K562 (cell line): ENCODE results near the gene NUP153. TPM values are rescaled to one million over a fixed set of nuclear protein-coding genes. Genes with fewer than 3 reads are reported as not detected.

Source experiments
- ADNP ChIP-seq: fragments of 200-800 bp; sonication (Bioruptor generic); IDR thresholded peaks from 2 replicates; pipeline ENCODE4 v1.6.1; 2016; ENCODE audit warnings: missing genetic modification characterization, missing compliant biosample characterization
- ATF7 ChIP-seq: fragments of 450-650 bp; IDR thresholded peaks from 2 replicates; pipeline ENCODE4 v1.7.1; 2014; ENCODE audit warnings: mild to moderate bottlenecking, moderate library complexity
- CBX8 ChIP-seq: fragments of 200-600 bp; sonication (generic); IDR thresholded peaks from 2 replicates; pipeline ENCODE4 v1.6.1; 2012; ENCODE audit warnings: borderline replicate concordance, mixed run types, low read depth, mild to moderate bottlenecking, moderate library complexity, mixed read lengths, low read length, control low read depth, inconsistent platforms; ENCODE audit not compliant: poor library complexity, severe bottlenecking; ENCODE audit errors: extremely low read depth
- DNMT1 ChIP-seq: fragments of 450-650 bp; IDR thresholded peaks from 2 replicates; pipeline ENCODE4 v1.6.1; 2016; ENCODE audit warnings: antibody characterized with exemption, mild to moderate bottlenecking
- EZH2 ChIP-seq: IDR thresholded peaks from 2 replicates; pipeline ENCODE4 v1.6.1; 2012; ENCODE audit warnings: low read depth, mild to moderate bottlenecking, inconsistent platforms, low read length, borderline replicate concordance
- GATA2 ChIP-seq: sonication (generic); formaldehyde crosslinking; IDR thresholded peaks from 2 replicates; pipeline ENCODE4 v1.4.0; 2020; ENCODE audit warnings: mild to moderate bottlenecking, missing genetic modification reagents
- KLF1 ChIP-seq: fragments of 450-650 bp; IDR thresholded peaks from 2 replicates; pipeline ENCODE4 v1.6.1; 2016; ENCODE audit warnings: missing genetic modification characterization, missing compliant biosample characterization
- MCM3 ChIP-seq: fragments of 450-650 bp; IDR thresholded peaks from 2 replicates; pipeline ENCODE4 v1.6.1; 2016
- NFE2 ChIP-seq: IDR thresholded peaks from 2 replicates; pipeline ENCODE4 v1.6.1; 2014; ENCODE audit warnings: antibody characterized with exemption, low read depth
- NR4A1 ChIP-seq, 2 experiments: fragments of 250-450 bp in 1 of 2; fragments of 450-650 bp in 1 of 2; sonication (Bioruptor Pico) in 1 of 2; IDR thresholded peaks; 2 replicates each; pipeline versions ENCODE4 v1.4.0 to v1.6.1; 2016 to 2020; ENCODE audit warnings: mild to moderate bottlenecking in 2 of 2, missing compliant biosample characterization in 1 of 2, missing genetic modification characterization in 1 of 2, moderate library complexity in 1 of 2
- SFPQ ChIP-seq: fragments of 200-400 bp; formaldehyde crosslinking; IDR thresholded peaks from 2 replicates; pipeline ENCODE4 v1.6.1; 2017; ENCODE audit warnings: mild to moderate bottlenecking, low read depth, low read length, moderate library complexity
- SP1 ChIP-seq: sonication (generic); formaldehyde crosslinking; IDR thresholded peaks from 2 replicates; pipeline ENCODE4 v1.8.1; 2022; ENCODE audit warnings: mild to moderate bottlenecking, missing genetic modification reagents
- STAT5B ChIP-seq: fragments of 250-450 bp; sonication (Bioruptor Pico); IDR thresholded peaks from 2 replicates; pipeline ENCODE4 v1.8.0; 2021; ENCODE audit warnings: mild to moderate bottlenecking, inconsistent platforms
- TFAP4 ChIP-seq: sonication (generic); formaldehyde crosslinking; IDR thresholded peaks from 2 replicates; pipeline ENCODE4 v1.8.0; 2022; ENCODE audit warnings: missing genetic modification reagents, mild to moderate bottlenecking, moderate library complexity, borderline replicate concordance
- THAP12 ChIP-seq: fragments of 250-450 bp; sonication (Bioruptor Pico); IDR thresholded peaks from 2 replicates; pipeline ENCODE4 v1.9.0; 2021; ENCODE audit warnings: mild to moderate bottlenecking, inconsistent platforms
- THAP7 ChIP-seq: fragments of 250-450 bp; sonication (Bioruptor Pico); IDR thresholded peaks from 2 replicates; pipeline ENCODE4 v1.5.0; 2021
- U2AF1 ChIP-seq: fragments of 200-400 bp; formaldehyde crosslinking; optimal IDR thresholded peaks from 2 replicates; pipeline ENCODE3; 2017; ENCODE audit warnings: mild to moderate bottlenecking, low read depth, low read length, moderate library complexity
- ZBTB33 ChIP-seq: sonication (generic); formaldehyde crosslinking; IDR thresholded peaks from 2 replicates; pipeline ENCODE4 v1.8.1; 2023; ENCODE audit warnings: mild to moderate bottlenecking, missing genetic modification reagents
- ZNF644 ChIP-seq: fragments of 200-800 bp; sonication (Bioruptor generic); IDR thresholded peaks from 2 replicates; pipeline ENCODE4 v1.6.1; 2016; ENCODE audit warnings: low read depth, missing genetic modification characterization, missing compliant biosample characterization
- ZZZ3 ChIP-seq: fragments of 450-650 bp; IDR thresholded peaks from 2 replicates; pipeline ENCODE4 v1.6.1; 2016; ENCODE audit warnings: antibody characterized with exemption, mild to moderate bottlenecking, moderate library complexity
- polyA plus RNA-seq, 8 experiments: library from polyadenylated mRNA; depleted of rRNA in 4 of 8; stranded (reverse) in 5 of 8; unstranded in 3 of 8; fragments of >200 nt; fragmentation: Nextera tagmentation in 2 of 8; fragmentation: Illumina TruSeq in 1 of 8; extraction: Ambion mirVana in 2 of 8; extraction: Trizol in 1 of 8; gene quantifications; 2 replicates each; pipeline versions ENCODE4 v1.2.1 to v1.2.3, GENCODE V29; 2011 to 2014; ENCODE audit warnings: inconsistent platforms in 1 of 8, missing spikeins in 1 of 8
- total RNA-seq, 7 experiments: library from RNA; depleted of rRNA in 6 of 7; stranded (reverse); fragments of >200 nt in 6 of 7; fragmentation: Illumina TruSeq in 2 of 7; extraction: Trizol in 2 of 7; gene quantifications; 2 replicates each; pipeline versions ENCODE4 v1.2.1 to v1.2.3, GENCODE V29; 2011 to 2021; ENCODE audit warnings: low replicate concordance in 1 of 7

NUP153 gene
- total and polyA plus RNA-seq, 9 of the 15 experiments (the other 6 are each of a cell fraction or from before 2014, with no cell fraction given) = 21.9 to 110 (median 84.8) TPM

- no peak for TF ChIP-seq U2AF1
- TF ChIP-seq CBX8 = no peak
- no peak for TF ChIP-seq NR4A1 (CRISPR knock-in tag; IDR thresholded peaks at IDR 0.05)
- no peak for TF ChIP-seq NR4A1 (tag; IDR thresholded peaks at IDR 0.05)
- no peak for TF ChIP-seq SFPQ
- TF ChIP-seq ZNF644 (tag) = no peak
- peak; percentile 67; the same call in 1 of the 2 replicates for TF ChIP-seq ATF7
- peak; percentile 82 for TF ChIP-seq NFE2
- TF ChIP-seq ADNP (tag) = peak; percentile 89
- peak; percentile 88 for TF ChIP-seq TFAP4 (CRISPR knock-in tag)
- no peak for TF ChIP-seq ZZZ3
- no peak for TF ChIP-seq DNMT1
- TF ChIP-seq MCM3 = no peak
- TF ChIP-seq GATA2 = no peak
- TF ChIP-seq EZH2 = no peak
- TF ChIP-seq KLF1 (tag) = peak; percentile 82
- peak; percentile 95 for TF ChIP-seq SP1 (CRISPR knock-in tag)
- no peak for TF ChIP-seq STAT5B (CRISPR knock-in tag)
- peak; percentile 56; the same call in 1 of the 2 replicates for TF ChIP-seq ZBTB33
- TF ChIP-seq THAP7 = 0 out of 2 replicates have a peak, but pooled peaks have one; percentile 30
- no peak for TF ChIP-seq THAP12 (CRISPR knock-in tag)
These were observed 106.7 kb downstream of the NUP153 start, which contains the start of gene FAM8A1 (continued) for GRCh38 chr6:17599877-17600526.
